ENCODE data around the gene DPEP1. TPM values are rescaled to one million over a fixed set of nuclear protein-coding genes. Genes with fewer than 3 reads are reported as not detected.

The DPEP1 gene
- total RNA-seq, 6 donors from 2014 or later, result 1.2 to 2.7 (median 1.5) TPM; not detected in 3

GRCh38 chr16:89600956-89601355, 12.5 kb upstream of the DPEP1 start:
- Histone ChIP-seq H3K36me3 (no peaks in the 10 kb centered on the region), H3K4me1 (peaks cover 0 to 14% (median 11%) of the 10 kb centered on the region in 4 donors), H3K9me3 (no peaks in the 10 kb centered on the region), H3K4me3 (no peak overlapping the region), H3K27ac (no peak overlapping the region), H3K27me3 (no peaks in the 10 kb centered on the region)
- no peak for ATAC-seq (ENCODE audit: low FRiP score in 2 of 2)
- DNase-seq, result no peak
- TF ChIP-seq EP300 (IDR thresholded peaks at IDR 0.05) (no peak), POLR2A (IDR thresholded peaks at IDR 0.05) (no peak), POLR2AphosphoS5 (IDR thresholded peaks at IDR 0.05) (no peak)
- TF ChIP-seq, protein P1, sequence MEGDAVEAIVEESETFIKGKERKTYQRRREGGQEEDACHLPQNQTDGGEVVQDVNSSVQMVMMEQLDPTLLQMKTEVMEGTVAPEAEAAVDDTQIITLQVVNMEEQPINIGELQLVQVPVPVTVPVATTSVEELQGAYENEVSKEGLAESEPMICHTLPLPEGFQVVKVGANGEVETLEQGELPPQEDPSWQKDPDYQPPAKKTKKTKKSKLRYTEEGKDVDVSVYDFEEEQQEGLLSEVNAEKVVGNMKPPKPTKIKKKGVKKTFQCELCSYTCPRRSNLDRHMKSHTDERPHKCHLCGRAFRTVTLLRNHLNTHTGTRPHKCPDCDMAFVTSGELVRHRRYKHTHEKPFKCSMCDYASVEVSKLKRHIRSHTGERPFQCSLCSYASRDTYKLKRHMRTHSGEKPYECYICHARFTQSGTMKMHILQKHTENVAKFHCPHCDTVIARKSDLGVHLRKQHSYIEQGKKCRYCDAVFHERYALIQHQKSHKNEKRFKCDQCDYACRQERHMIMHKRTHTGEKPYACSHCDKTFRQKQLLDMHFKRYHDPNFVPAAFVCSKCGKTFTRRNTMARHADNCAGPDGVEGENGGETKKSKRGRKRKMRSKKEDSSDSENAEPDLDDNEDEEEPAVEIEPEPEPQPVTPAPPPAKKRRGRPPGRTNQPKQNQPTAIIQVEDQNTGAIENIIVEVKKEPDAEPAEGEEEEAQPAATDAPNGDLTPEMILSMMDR (IDR thresholded peaks at IDR 0.05), result no peak
- 76 to 77% methylated on average over 5 to 8 of the region's 8 CpGs for WGBS, 2 donors

GRCh38 chr16:89601906-89602272, 11.6 kb upstream of the DPEP1 start:
- Histone ChIP-seq H3K27me3 (no peaks in the 10 kb centered on the region), H3K4me3 (no peak overlapping the region), H3K4me1 (peaks cover 0 to 14% (median 11%) of the 10 kb centered on the region in 4 donors), H3K36me3 (no peaks in the 10 kb centered on the region), H3K9me3 (no peaks in the 10 kb centered on the region), H3K27ac (no peak overlapping the region)
- ATAC-seq (ENCODE audit: low FRiP score in 2 of 2), result no peak
- no peak for TF ChIP-seq POLR2AphosphoS5 (IDR thresholded peaks at IDR 0.05)
- TF ChIP-seq EP300 (IDR thresholded peaks at IDR 0.05), result no peak
- TF ChIP-seq POLR2A (IDR thresholded peaks at IDR 0.05), result no peak
- TF ChIP-seq, protein P1 (IDR thresholded peaks at IDR 0.05), result no peak
- WGBS, 2 donors, result 73 to 76% methylated on average over 2 to 22 of the region's 22 CpGs
- DNase-seq, result no peak

DNA sequence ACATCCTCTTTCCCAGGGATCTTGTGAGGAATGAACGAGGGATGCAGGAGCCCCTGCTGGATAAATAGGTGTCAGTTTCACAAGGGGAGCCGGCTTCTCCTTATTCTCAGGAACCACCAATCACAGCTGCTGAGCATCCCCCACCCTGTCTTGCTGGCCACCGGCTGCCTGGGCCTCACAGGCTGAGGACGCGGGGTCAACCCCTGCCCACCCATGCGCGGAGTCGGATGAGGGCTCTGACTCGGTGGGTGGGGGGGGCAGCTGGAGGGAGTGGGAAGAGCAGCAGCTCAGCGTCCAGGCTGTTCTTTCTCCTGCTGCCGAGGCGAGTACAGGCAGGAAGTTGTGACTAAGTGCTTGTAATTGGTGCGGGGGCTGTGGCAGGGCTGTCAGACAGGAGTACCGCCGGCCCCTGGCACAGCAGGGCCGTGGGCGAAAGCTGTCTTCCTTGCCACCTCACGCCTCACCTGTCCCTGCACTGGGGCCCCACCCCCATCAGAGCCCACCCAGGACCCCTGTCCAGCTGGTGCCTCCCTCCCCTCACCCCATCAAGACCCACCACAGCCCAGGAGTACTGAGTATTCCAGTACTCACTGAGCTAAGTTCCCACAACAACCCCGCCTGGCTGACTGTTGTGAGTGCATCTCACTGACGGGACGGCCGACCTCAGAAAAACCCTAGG, 11.0 kb upstream of the DPEP1 start:
- TF ChIP-seq POLR2AphosphoS5 (IDR thresholded peaks at IDR 0.05) (no peak), POLR2A (IDR thresholded peaks at IDR 0.05) (no peak), EP300 (IDR thresholded peaks at IDR 0.05) (no peak)
- TF ChIP-seq, protein P1 (IDR thresholded peaks at IDR 0.05), result no peak
- Histone ChIP-seq H3K27me3 (no peaks in the 10 kb centered on the region), H3K4me1 (peaks cover 0 to 14% (median 11%) of the 10 kb centered on the region in 4 donors), H3K36me3 (no peaks in the 10 kb centered on the region), H3K9me3 (no peaks in the 10 kb centered on the region), H3K27ac (no peak overlapping the region), H3K4me3 (no peak overlapping the region)
- WGBS, 2 donors, result 0 to 12% methylated on average over 1 to 22 of the region's 22 CpGs
- ATAC-seq (ENCODE audit: low FRiP score in 2 of 2) (peak; percentile 50 to 78), DNase-seq (no peak)

GRCh38 chr16:89602952-89603590, 10.4 kb upstream of the DPEP1 start:
- Histone ChIP-seq H3K27ac (no peak overlapping the region), H3K4me3 (no peak overlapping the region), H3K27me3 (no peaks in the 10 kb centered on the region), H3K36me3 (no peaks in the 10 kb centered on the region), H3K4me1 (peaks cover 0 to 14% (median 11%) of the 10 kb centered on the region in 4 donors), H3K9me3 (no peaks in the 10 kb centered on the region)
- WGBS, 2 donors, result 47 to 77% methylated on average over 4 of the region's 5 CpGs
- peak in 1 of 2 donors; percentile 17 for ATAC-seq (ENCODE audit: low FRiP score in 2 of 2)
- DNase-seq, result no peak
- TF ChIP-seq POLR2AphosphoS5 (IDR thresholded peaks at IDR 0.05) (no peak), EP300 (IDR thresholded peaks at IDR 0.05) (no peak), POLR2A (IDR thresholded peaks at IDR 0.05) (no peak)
- TF ChIP-seq, protein P1 (IDR thresholded peaks at IDR 0.05), result no peak

All from upper lobe of left lung (tissue), 6 donors.